HG03139 (cell line): ENCODE measurements around the gene MTM1.

ENCODE experiments used
- ATAC-seq: cut with Tn5 transposase; IDR thresholded peaks from one replicate; pipeline ENCODE4 v1.9.1; 2021; ENCODE audit not compliant: unreplicated experiment

Gene MTM1

DNA sequence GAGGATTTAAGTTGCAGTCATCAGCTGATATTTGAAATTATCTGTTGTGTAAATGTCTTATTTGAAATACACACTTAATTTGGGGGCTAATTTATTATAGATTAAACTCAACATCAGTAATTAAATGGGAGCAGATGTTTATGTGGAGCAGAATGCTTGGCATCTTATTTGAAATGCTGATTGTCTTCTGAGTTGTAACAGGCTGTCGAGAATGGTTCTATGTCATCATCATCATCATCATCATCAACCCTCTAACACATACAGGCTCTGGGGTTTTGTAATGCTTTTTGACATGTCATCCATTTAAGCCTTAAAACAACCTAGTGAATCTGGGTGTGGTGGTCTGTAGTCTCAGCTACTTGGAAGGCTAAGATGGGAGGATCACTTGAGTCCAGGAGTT, 133.0 kb downstream of the MTM1 start:
- ATAC-seq = no peak

DNA sequence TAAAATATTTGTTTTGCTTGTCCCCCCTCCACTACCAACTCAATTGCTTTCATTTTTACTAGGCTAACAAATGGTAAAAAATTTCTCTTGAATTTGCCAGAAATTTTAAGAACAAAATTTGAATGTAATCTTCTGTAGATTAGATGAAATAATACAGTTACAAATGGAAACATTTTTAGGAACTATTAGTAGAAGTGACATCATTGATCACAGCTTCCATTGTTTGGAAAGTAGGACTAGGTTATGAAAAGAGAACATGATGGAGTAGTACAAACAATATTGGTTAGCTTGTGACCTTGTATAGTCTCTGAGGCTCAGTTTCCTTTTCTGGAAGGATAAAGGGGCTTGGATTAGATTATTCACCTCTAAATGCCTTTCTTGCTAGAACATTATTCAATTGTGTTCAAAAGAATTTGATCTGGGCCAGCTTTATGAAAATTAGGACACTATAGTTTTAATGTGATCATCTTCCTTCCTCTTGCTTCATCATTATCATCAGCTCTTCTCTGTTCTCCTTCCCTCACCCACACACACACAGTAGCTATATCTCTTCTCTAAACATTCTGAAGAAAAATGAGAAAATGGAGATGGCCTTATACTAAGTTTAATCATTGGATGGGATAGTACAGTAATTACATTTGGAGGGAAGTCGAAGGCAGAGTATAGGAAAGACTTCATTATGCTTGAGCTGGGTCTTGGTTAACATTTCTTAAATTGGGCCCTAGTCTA, 134.7 kb downstream of the MTM1 start:
- ATAC-seq = no peak

DNA sequence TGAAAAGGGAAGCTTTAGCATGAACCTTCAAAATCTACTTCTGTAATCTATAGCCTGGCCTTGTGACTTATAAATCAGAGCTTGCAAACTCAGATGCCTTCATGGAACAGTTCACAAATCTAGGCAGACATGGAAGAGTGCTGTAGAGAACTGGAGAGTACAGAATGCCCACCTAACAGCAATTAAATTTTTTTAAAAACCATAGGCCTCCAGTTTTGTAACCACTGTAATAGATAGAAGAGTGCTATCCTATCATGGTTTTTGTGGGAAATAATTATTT, 135.2 kb downstream of the MTM1 start:
- no peak for ATAC-seq

DNA sequence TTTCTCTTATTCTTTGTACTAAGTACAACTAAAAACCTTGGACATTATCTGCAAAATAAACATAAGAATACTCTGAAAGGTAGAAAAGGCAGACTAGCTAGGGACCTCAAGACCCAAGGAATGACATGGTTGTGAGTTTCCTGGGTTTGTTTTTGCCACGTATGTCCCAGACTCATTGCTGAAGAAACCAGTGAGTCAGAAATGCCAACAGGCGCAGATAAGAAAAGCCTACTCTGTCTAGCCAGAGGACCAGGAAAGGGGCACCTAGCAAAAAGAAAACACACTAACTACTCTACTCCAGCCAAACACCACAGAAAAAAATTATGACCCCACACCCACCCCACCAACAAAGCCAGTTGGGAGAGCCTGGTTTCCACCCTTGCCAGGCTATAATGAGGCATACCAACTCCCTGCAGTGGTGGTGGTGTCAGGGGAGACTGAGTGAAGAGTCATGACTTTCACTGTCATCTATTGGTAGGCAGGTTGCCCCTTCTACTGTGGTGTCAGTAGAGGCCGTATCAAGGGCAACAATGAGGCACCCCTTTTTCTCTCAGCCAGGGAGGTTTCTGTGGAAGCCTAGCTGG, 135.7 kb downstream of the MTM1 start:
- no peak for ATAC-seq

DNA sequence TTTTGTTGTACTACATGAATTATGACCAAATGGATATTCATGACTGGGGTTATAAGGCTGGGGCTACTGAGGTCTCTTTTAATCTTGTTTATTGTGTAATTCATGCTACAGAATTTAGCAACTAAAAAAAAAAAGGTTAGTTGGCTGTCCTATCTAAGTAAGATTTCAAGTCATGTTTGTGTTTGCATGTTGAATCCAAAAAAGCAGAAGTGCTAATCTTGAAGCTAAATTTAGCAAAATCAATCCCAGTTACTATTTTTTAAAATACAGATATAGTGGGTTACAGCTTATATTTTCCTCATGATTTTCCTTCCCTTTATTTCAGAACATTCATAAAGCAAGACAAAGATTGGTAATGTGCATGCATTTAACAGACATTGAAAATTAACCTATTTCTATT, 144.2 kb downstream of the MTM1 start:
- ATAC-seq = no peak

DNA sequence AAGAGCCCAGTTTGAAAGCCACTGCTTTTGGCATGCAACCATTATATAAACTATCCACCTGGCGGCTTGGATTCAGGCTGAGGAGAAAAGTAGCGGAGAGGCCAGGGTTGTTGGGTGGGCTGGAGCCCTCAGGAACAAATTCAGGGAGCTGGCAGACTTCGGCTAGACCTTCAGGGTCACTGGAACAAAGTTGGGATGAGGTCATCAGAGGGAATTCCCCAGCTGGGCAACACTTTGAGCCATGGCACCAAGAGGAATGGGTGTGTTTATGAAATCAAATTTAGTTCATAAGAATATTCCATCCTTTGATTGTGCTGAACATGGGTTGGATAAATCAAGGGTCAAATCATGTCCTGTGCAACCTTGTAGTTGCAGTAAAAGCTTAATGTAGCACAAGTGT, 146.8 kb downstream of the MTM1 start:
- ATAC-seq = no peak

DNA sequence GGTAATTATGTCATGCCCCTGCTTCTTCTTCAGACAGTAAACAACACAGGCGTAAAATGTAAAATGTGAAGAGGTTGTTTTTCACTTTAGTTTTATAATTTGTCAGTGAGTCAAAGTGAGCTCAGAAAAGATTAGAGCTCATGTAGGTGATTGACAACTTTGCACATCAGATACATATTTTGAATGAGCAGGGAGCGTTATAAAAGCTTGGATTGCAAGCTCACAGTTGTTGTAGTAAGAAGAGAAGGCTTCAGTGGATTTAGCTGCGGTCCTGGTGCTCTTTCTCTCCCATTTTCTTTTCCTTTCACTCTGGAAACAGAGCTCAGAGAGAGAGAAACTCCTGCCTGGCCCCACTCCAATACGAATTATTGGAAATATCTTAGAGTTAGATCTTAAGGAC, 151.2 kb downstream of the MTM1 start:
- no peak for ATAC-seq
